ENCODE measurements around the gene MED27.

DNA sequence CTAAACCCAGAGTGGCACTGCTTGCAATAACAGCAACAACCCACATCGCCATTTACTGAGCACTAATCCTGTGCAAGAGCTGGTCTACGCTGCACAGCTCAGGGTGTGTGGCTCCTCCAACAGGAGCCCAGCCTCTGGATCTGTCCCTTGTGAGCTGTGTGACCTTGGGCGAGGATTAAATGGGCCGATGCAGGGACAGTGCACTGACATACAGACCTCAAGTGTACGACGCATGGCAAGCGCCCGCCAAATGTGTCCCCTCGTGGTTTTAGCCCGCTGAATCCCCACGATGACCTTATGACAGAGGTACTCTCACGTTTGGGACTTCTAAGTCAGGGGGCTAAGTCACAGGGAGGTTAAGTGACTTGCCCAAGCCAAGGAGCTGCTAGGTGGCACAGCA is 209.5 kb downstream of the MED27 start:
- TF ChIP-seq, protein P1, sequence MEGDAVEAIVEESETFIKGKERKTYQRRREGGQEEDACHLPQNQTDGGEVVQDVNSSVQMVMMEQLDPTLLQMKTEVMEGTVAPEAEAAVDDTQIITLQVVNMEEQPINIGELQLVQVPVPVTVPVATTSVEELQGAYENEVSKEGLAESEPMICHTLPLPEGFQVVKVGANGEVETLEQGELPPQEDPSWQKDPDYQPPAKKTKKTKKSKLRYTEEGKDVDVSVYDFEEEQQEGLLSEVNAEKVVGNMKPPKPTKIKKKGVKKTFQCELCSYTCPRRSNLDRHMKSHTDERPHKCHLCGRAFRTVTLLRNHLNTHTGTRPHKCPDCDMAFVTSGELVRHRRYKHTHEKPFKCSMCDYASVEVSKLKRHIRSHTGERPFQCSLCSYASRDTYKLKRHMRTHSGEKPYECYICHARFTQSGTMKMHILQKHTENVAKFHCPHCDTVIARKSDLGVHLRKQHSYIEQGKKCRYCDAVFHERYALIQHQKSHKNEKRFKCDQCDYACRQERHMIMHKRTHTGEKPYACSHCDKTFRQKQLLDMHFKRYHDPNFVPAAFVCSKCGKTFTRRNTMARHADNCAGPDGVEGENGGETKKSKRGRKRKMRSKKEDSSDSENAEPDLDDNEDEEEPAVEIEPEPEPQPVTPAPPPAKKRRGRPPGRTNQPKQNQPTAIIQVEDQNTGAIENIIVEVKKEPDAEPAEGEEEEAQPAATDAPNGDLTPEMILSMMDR (IDR thresholded peaks at IDR 0.05; ENCODE audit: insufficient read depth, low read length) = no peak
- TF ChIP-seq, protein P2, sequence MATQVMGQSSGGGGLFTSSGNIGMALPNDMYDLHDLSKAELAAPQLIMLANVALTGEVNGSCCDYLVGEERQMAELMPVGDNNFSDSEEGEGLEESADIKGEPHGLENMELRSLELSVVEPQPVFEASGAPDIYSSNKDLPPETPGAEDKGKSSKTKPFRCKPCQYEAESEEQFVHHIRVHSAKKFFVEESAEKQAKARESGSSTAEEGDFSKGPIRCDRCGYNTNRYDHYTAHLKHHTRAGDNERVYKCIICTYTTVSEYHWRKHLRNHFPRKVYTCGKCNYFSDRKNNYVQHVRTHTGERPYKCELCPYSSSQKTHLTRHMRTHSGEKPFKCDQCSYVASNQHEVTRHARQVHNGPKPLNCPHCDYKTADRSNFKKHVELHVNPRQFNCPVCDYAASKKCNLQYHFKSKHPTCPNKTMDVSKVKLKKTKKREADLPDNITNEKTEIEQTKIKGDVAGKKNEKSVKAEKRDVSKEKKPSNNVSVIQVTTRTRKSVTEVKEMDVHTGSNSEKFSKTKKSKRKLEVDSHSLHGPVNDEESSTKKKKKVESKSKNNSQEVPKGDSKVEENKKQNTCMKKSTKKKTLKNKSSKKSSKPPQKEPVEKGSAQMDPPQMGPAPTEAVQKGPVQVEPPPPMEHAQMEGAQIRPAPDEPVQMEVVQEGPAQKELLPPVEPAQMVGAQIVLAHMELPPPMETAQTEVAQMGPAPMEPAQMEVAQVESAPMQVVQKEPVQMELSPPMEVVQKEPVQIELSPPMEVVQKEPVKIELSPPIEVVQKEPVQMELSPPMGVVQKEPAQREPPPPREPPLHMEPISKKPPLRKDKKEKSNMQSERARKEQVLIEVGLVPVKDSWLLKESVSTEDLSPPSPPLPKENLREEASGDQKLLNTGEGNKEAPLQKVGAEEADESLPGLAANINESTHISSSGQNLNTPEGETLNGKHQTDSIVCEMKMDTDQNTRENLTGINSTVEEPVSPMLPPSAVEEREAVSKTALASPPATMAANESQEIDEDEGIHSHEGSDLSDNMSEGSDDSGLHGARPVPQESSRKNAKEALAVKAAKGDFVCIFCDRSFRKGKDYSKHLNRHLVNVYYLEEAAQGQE (IDR thresholded peaks at IDR 0.05; ENCODE audit: insufficient replicate concordance, low read depth) = no peak

Data from HL-60 (cell line).